ENCODE results near the gene CRIP3. TPM values are rescaled to one million over a fixed set of nuclear protein-coding genes. Genes with fewer than 3 reads are reported as not detected.

CRIP3 gene
- total and polyA plus RNA-seq, 2 of the 4 experiments (the other 2 are of a cell fraction): not detected

DNA sequence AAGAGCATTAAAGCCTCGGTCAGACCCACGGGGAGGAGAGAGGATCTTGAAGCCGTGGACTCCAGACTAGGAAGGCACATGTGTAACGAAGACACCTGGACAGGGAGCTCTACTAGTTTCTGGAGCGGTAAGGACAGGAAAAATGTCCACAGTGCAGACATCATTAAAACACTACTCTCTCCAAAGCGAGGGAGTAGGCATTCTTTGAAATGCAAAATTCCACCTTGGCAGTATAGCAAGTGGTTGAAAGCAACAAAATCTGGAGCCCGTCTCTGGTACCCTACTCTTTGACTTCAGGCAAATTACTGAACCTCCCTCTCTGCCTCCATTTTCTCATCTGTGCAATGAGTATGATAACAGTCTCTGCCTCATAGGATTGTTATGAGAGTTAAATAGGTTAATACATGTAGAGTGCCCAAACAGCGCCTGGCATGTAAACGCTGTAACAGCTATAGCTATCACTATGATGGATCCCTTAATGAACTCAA is 408 bp upstream of the CRIP3 start:
- Histone ChIP-seq H3K9ac (ENCODE audit: low read depth, low read length) (no peak overlapping the region), H4K8ac (ENCODE audit: low read depth in 2 of 2, low read length in 2 of 2) (no peak overlapping the region), H3K79me1 (ENCODE audit: low read depth in 1 of 2, low read length in 2 of 2) (no peaks in the 10 kb centered on the region), H2AK5ac (ENCODE audit: low read depth, low read length) (no peak overlapping the region), H3K36me3 (ENCODE audit: control insufficient read depth, insufficient read depth, low read length) (no peaks in the 10 kb centered on the region), H3K4ac (ENCODE audit: low read depth, low read length) (no peak overlapping the region), H3K56ac (ENCODE audit: extremely low read depth, insufficient read depth, low read length) (no peak overlapping the region), H4K5ac (ENCODE audit: low read depth, low read length) (no peak overlapping the region), H2BK20ac (ENCODE audit: low read depth, low read length) (no peak overlapping the region), H3K23ac (ENCODE audit: low read depth, low read length) (peak overlapping the region; percentile 76; the same call in 1 of the 2 replicates), H4K20me1 (ENCODE audit: insufficient read depth, low read length) (no peaks in the 10 kb centered on the region; the same call in 1 of the 2 replicates), H3K4me3 (ENCODE audit: insufficient read depth, low read depth, low read length) (no peak overlapping the region), H3K14ac (replicated peaks; ENCODE audit: low read depth, low read length) (no peak overlapping the region), H4K91ac (ENCODE audit: insufficient read depth, low read depth, low read length) (no peak overlapping the region), H3K27me3 (ENCODE audit: control insufficient read depth, insufficient read depth, low read length) (peaks cover 46% of the 10 kb centered on the region), H2BK15ac (ENCODE audit: low read depth, low read length) (no peak overlapping the region), H3K27ac (ENCODE audit: insufficient read depth, low read length) (no peak overlapping the region), H2AK9ac (replicated peaks; ENCODE audit: low read depth, low read length, poor library complexity) (no peak overlapping the region), H2BK5ac (ENCODE audit: low read depth, low read length, poor library complexity, severe bottlenecking) (no peak overlapping the region), H3K4me2 (ENCODE audit: low read depth, low read length) (peak overlapping the region; percentile 68), H3K9me3 (ENCODE audit: control insufficient read depth, insufficient read depth, low read length) (no peaks in the 10 kb centered on the region), H2AFZ (replicated peaks; ENCODE audit: low read length, poor library complexity) (peak overlapping the region; percentile 82), H3K9me1 (ENCODE audit: insufficient read depth, low read length) (no peaks in the 10 kb centered on the region), H3K4me1 (ENCODE audit: control insufficient read depth, insufficient read depth, low read length) (no peaks in the 10 kb centered on the region; the same call in 1 of the 2 replicates), H2BK120ac (ENCODE audit: low read depth, low read length) (no peak overlapping the region), H3K18ac (ENCODE audit: low read depth, low read length) (no peak overlapping the region)
- no peak for ATAC-seq (ENCODE audit: low read depth)
- dilution Hi-C loops (cut with HindIII; ENCODE audit: low sequenced_read_pairs, unreplicated experiment) (no loop called here), in situ Hi-C loops (cut with MboI; ENCODE audit: low sequenced_read_pairs) (no loop called here), intact Hi-C loops (cut with micrococcal nuclease) (no loop called here)
- no CpG with 5 or more reads among the region's 9 CpGs for WGBS, 2 experiments (ENCODE audit: extremely low coverage in 2 of 2, insufficient read length in 1 of 2)
- BruUV-seq (replicated peaks): no TSS peak
- no peak for DNase-seq
- no peak for TF ChIP-seq RAD21 (IDR thresholded peaks at IDR 0.05; ENCODE audit: low read length)
- TF ChIP-seq, protein P1, sequence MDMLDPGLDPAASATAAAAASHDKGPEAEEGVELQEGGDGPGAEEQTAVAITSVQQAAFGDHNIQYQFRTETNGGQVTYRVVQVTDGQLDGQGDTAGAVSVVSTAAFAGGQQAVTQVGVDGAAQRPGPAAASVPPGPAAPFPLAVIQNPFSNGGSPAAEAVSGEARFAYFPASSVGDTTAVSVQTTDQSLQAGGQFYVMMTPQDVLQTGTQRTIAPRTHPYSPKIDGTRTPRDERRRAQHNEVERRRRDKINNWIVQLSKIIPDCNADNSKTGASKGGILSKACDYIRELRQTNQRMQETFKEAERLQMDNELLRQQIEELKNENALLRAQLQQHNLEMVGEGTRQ (IDR thresholded peaks at IDR 0.05; ENCODE audit: low read depth, low read length): no peak
- TF ChIP-seq MXI1 (IDR thresholded peaks at IDR 0.05; ENCODE audit: borderline replicate concordance, low read depth, low read length): no peak
- TF ChIP-seq, protein P2, sequence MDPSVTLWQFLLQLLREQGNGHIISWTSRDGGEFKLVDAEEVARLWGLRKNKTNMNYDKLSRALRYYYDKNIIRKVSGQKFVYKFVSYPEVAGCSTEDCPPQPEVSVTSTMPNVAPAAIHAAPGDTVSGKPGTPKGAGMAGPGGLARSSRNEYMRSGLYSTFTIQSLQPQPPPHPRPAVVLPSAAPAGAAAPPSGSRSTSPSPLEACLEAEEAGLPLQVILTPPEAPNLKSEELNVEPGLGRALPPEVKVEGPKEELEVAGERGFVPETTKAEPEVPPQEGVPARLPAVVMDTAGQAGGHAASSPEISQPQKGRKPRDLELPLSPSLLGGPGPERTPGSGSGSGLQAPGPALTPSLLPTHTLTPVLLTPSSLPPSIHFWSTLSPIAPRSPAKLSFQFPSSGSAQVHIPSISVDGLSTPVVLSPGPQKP (IDR thresholded peaks at IDR 0.05; ENCODE audit: borderline replicate concordance, low read depth, low read length): no peak
- TF ChIP-seq FOS (IDR thresholded peaks at IDR 0.05; ENCODE audit: low read depth, low read length): no peak
- no peak for TF ChIP-seq RFX5 (IDR thresholded peaks at IDR 0.05; ENCODE audit: low read depth, low read length)
- no peak for TF ChIP-seq MAZ (IDR thresholded peaks at IDR 0.05; ENCODE audit: borderline replicate concordance, low read depth, low read length)
- no peak for TF ChIP-seq RCOR1 (IDR thresholded peaks at IDR 0.05; ENCODE audit: insufficient replicate concordance, low read length)
- TF ChIP-seq, protein P3, sequence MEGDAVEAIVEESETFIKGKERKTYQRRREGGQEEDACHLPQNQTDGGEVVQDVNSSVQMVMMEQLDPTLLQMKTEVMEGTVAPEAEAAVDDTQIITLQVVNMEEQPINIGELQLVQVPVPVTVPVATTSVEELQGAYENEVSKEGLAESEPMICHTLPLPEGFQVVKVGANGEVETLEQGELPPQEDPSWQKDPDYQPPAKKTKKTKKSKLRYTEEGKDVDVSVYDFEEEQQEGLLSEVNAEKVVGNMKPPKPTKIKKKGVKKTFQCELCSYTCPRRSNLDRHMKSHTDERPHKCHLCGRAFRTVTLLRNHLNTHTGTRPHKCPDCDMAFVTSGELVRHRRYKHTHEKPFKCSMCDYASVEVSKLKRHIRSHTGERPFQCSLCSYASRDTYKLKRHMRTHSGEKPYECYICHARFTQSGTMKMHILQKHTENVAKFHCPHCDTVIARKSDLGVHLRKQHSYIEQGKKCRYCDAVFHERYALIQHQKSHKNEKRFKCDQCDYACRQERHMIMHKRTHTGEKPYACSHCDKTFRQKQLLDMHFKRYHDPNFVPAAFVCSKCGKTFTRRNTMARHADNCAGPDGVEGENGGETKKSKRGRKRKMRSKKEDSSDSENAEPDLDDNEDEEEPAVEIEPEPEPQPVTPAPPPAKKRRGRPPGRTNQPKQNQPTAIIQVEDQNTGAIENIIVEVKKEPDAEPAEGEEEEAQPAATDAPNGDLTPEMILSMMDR (conservative IDR thresholded peaks at IDR 0.05; ENCODE audit: low read depth, low read length): no peak
- TF ChIP-seq CEBPB (IDR thresholded peaks at IDR 0.05; ENCODE audit: low read depth, low read length): no peak
- TF ChIP-seq CHD1 (IDR thresholded peaks at IDR 0.05; ENCODE audit: low read depth, low read length): no peak
- ChIA-PET POLR2A (ENCODE audit: unreplicated experiment) (no interaction called here), CTCF (interaction anchor here (1.0 kb wide), 1 partner anchor 52 kb away, joined by 3 read pairs; no protein-coding TSS in a partner anchor)

Measured in IMR-90 (cell line).